Measurements from ENCODE around the gene TMEM92. TPM values are rescaled to one million over a fixed set of nuclear protein-coding genes. Genes with fewer than 3 reads are reported as not detected.

Gene TMEM92
- total and polyA plus RNA-seq, 2 of the 13 experiments (the other 11 are each of a cell fraction or from before 2014, with no cell fraction given), result 0.07 TPM; not detected in 1

DNA sequence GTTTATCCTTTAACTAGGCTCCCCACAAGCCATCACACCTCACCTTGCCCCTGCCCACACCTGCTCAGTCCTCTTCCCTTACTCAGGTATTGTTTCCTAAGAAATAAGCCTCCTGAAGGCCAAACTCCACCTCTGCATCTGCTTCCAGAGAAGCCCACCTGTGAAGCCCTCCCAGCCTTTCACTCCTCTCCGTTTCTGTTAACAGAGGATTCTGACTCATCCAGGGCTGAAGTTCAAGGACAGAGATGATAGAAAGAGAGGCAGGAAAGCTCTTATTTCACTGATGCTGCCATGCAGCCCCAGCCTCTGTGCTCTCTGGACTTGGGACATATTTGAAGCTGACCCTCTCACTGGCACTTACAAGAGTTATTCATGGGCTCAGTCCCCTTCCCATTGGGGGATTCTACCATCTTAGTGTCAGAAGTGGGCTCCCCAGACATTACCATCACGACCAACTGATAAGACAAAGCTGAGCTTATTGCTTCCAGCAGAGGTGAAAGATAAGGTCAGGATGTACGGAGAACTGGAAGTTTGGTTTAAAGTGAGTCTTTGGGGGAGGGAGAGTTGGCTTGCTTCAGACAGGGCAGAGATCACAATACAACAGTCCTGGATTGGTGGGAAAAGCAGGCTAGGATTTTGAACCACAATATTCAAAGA lies 36.3 kb downstream of the TMEM92 start (continued):
- TF ChIP-seq ZNF704 (CRISPR knock-in tag; IDR thresholded peaks at IDR 0.05; ENCODE audit: borderline replicate concordance) (no peak), NR2F1 (CRISPR knock-in tag; IDR thresholded peaks at IDR 0.05) (peak in 1 of 2 experiments; percentile 60; a peak in 3 of 4 replicates), PAXIP1 (CRISPR knock-in tag; conservative IDR thresholded peaks at IDR 0.05) (peak; percentile 66), TBL1XR1 (IDR thresholded peaks at IDR 0.05; ENCODE audit: borderline replicate concordance, low read length, partially characterized antibody) (no peak), ZNF350 (CRISPR knock-in tag; IDR thresholded peaks at IDR 0.05; ENCODE audit: borderline replicate concordance, low read depth) (no peak), REXO4 (CRISPR knock-in tag; IDR thresholded peaks at IDR 0.05; ENCODE audit: borderline replicate concordance) (no peak), ZNF235 (CRISPR knock-in tag; IDR thresholded peaks at IDR 0.05; ENCODE audit: borderline replicate concordance) (no peak), NFATC3 (CRISPR knock-in tag; IDR thresholded peaks at IDR 0.05) (no peak), ZNF343 (CRISPR knock-in tag; IDR thresholded peaks at IDR 0.05) (no peak), ZNF142 (CRISPR knock-in tag; IDR thresholded peaks at IDR 0.05) (no peak), ZNF7 (CRISPR knock-in tag; IDR thresholded peaks at IDR 0.05) (no peak)
- TF ChIP-seq, protein P1, sequence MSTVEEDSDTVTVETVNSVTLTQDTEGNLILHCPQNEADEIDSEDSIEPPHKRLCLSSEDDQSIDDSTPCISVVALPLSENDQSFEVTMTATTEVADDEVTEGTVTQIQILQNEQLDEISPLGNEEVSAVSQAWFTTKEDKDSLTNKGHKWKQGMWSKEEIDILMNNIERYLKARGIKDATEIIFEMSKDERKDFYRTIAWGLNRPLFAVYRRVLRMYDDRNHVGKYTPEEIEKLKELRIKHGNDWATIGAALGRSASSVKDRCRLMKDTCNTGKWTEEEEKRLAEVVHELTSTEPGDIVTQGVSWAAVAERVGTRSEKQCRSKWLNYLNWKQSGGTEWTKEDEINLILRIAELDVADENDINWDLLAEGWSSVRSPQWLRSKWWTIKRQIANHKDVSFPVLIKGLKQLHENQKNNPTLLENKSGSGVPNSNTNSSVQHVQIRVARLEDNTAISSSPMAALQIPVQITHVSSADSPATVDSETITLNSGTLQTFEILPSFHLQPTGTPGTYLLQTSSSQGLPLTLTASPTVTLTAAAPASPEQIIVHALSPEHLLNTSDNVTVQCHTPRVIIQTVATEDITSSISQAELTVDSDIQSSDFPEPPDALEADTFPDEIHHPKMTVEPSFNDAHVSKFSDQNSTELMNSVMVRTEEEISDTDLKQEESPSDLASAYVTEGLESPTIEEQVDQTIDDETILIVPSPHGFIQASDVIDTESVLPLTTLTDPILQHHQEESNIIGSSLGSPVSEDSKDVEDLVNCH (CRISPR knock-in tag; IDR thresholded peaks at IDR 0.05), result no peak
- TF ChIP-seq, protein P2, sequence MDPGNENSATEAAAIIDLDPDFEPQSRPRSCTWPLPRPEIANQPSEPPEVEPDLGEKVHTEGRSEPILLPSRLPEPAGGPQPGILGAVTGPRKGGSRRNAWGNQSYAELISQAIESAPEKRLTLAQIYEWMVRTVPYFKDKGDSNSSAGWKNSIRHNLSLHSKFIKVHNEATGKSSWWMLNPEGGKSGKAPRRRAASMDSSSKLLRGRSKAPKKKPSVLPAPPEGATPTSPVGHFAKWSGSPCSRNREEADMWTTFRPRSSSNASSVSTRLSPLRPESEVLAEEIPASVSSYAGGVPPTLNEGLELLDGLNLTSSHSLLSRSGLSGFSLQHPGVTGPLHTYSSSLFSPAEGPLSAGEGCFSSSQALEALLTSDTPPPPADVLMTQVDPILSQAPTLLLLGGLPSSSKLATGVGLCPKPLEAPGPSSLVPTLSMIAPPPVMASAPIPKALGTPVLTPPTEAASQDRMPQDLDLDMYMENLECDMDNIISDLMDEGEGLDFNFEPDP (CRISPR knock-in tag; conservative IDR thresholded peaks at IDR 0.05), result no peak
